HepG2 (cell line): ENCODE measurements around the gene EXOC6B.

Source experiments
- CHD2 ChIP-seq: IDR thresholded peaks from 2 replicates; pipeline ENCODE4 v1.6.1; 2011; ENCODE audit warnings: low read depth, low read length, improper control_type of control experiment
- CTCF ChIP-seq: sonication (generic); formaldehyde crosslinking; IDR thresholded peaks from 2 replicates; pipeline ENCODE4 v1.5.0; 2020; ENCODE audit warnings: mild to moderate bottlenecking, missing genetic modification reagents, moderate library complexity
- MXI1 ChIP-seq: IDR thresholded peaks from 3 replicates; pipeline ENCODE4 v1.6.1; 2012; ENCODE audit warnings: low read depth, low read length, inconsistent platforms, borderline replicate concordance
- PHF21A ChIP-seq: sonication (generic); formaldehyde crosslinking; IDR thresholded peaks from 2 replicates; pipeline ENCODE4 v1.5.0; 2020; ENCODE audit warnings: mild to moderate bottlenecking, missing genetic modification reagents
- POLR2AphosphoS5 ChIP-seq: IDR thresholded peaks from 2 replicates; pipeline ENCODE4 v1.6.1; 2012; ENCODE audit warnings: low read depth, low read length
- TCF7 ChIP-seq: sonication (generic); IDR thresholded peaks from 2 replicates; pipeline ENCODE4 v1.6.1; 2016; ENCODE audit warnings: antibody characterized with exemption, low read depth
- ZBTB14 ChIP-seq: sonication (generic); formaldehyde crosslinking; IDR thresholded peaks from 2 replicates; pipeline ENCODE4 v1.4.0; 2020; ENCODE audit warnings: missing genetic modification reagents
- ZSCAN21 ChIP-seq: sonication (generic); formaldehyde crosslinking; IDR thresholded peaks from 2 replicates; pipeline ENCODE4 v1.8.0; 2022; ENCODE audit warnings: mild to moderate bottlenecking, missing genetic modification reagents, moderate library complexity, borderline replicate concordance

- TF ChIP-seq CHD2 (no peak), CTCF (CRISPR knock-in tag) (no peak), ZBTB14 (CRISPR knock-in tag) (no peak), TCF7 (no peak), ZSCAN21 (no peak), PHF21A (CRISPR knock-in tag) (no peak), POLR2AphosphoS5 (no peak), MXI1 (no peak)
These were observed 643.3 kb downstream of the EXOC6B start for GRCh38 chr2:72182547-72182946.
